Body of pancreas (tissue), 4 donors: ENCODE data around the gene PRDM16.

ENCODE experiments used
- CTCF ChIP-seq, 7 experiments: fragments of 450-650 bp in 4 of 7; fragments of 200-600 bp in 3 of 7; sonication (generic) in 3 of 7; IDR thresholded peaks; one replicate each; pipeline ENCODE4 v1.5.1; 2016 to 2019; ENCODE audit warnings: antibody characterized with exemption in 7 of 7
- POLR2A ChIP-seq, 3 donors: fragments of 450-650 bp; IDR thresholded peaks; one replicate each; pipeline ENCODE4 v1.6.1; 2016; ENCODE audit warnings: antibody characterized with exemption in 3 of 3, mild to moderate bottlenecking in 2 of 3

- TF ChIP-seq CTCF (IDR thresholded peaks at IDR 0.05) (no peak), POLR2A (IDR thresholded peaks at IDR 0.05) (no peak)
Measured at GRCh38 chr1:3444298-3444697, 375.3 kb downstream of the PRDM16 start.
